Natural killer cell treated with Interleukin-12 subunit alpha and Interleukin-12 subunit beta and Interleukin-15 and Interleukin-18, amount 100 ng/mL, for 72 hours (primary cell): ENCODE data around the gene NFX1. TPM values are rescaled to one million over a fixed set of nuclear protein-coding genes. Genes with fewer than 3 reads are reported as not detected.

ENCODE experiments used
- ATAC-seq, 2 donors: fragments of 150-1000 bp; cut with Tn5 transposase in 1 of 2; sonication (Bioruptor Pico), chemical (Tn5 transposase) in 1 of 2; 2 replicates each; pipeline ENCODE4 v1.10.0; 2021
- DNase-seq: peaks from one replicate; pipeline ENCODE4 v3.0.0; 2022; ENCODE audit warnings: low spot score
- H3K27ac Mint-ChIP-seq, 2 donors: 1 replicate in 1 of 2; 2 replicates in 1 of 2; pipeline ENCODE4 v1.8.0; 2022; ENCODE audit warnings: mixed read lengths in 2 of 2, mild to moderate bottlenecking in 1 of 2, moderate library complexity in 1 of 2
- H3K27me3 Mint-ChIP-seq, 2 donors: 1 replicate in 1 of 2; 2 replicates in 1 of 2; pipeline ENCODE4 v1.8.0; 2022; ENCODE audit warnings: mixed read lengths in 2 of 2
- H3K36me3 Mint-ChIP-seq: one replicate; pipeline ENCODE4 v1.8.0; 2022; ENCODE audit warnings: mixed read lengths
- H3K4me1 Mint-ChIP-seq, 2 donors: 1 replicate in 1 of 2; 2 replicates in 1 of 2; pipeline ENCODE4 v1.8.0; 2022; ENCODE audit warnings: low read depth in 2 of 2, mixed read lengths in 2 of 2, mild to moderate bottlenecking in 1 of 2
- H3K4me3 Mint-ChIP-seq: one replicate; pipeline ENCODE4 v1.8.0; 2022; ENCODE audit warnings: mixed read lengths
- H3K9me3 Mint-ChIP-seq: 2 replicates; pipeline ENCODE4 v1.8.0; 2022; ENCODE audit warnings: mixed read lengths
- total RNA-seq, 2 donors: library from RNA; stranded (reverse); gene quantifications; one replicate each; pipeline ENCODE4 v1.2.3, GENCODE V29; 2022

Gene NFX1
- total RNA-seq, 2 donors from 2014 or later: 41.6 to 57.9 TPM

DNA sequence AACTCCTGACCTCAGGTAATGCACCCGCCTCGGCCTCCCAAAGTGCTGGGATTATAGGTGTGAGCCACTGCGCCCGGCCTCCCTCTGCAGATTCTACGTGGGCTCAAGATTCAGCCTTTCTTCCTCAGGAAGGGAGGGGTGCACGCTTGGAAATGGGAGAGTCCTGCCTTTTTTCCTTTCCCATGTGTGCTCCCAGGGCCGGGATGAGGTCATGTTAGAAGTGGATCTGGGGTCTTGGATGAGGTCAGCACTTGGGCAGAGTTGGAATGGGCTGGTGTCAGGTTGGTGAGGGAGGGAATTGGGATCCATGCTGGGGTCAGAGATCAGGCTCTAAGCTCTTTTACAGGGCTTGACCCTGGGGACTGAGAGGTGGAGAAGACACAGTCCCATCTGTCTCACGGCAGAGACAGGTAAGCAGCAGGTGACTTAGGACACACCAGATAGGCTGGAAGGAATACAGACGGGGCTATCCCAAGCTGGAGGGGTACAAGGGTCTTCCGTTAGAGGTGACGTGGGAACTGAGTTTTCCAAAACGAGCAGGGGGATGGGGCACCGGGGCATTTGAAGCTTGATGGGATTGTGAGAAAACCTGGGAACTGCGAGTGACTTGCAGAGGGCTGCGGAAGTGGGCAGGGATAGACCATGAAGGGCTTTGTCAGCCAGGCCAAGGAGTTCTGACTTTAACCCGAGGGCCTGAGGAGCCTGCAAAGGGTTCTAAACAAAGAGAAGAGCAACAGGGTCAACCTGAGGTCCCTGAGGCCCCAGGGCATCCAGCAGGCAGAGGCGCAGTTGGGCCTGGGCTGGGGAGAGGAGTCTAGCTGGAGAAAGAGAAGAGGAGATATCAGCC, 113.8 kb downstream of the NFX1 start:
- no peak for DNase-seq
- Mint-ChIP-seq H3K4me1 (no peaks in the 10 kb centered on the region), H3K27me3 (no peaks in the 10 kb centered on the region), H3K36me3 (no peaks in the 10 kb centered on the region), H3K9me3 (no peaks in the 10 kb centered on the region), H3K4me3 (no peak overlapping the region), H3K27ac (no peak overlapping the region)
- peak in 1 of 2 donors; percentile 52 for ATAC-seq

DNA sequence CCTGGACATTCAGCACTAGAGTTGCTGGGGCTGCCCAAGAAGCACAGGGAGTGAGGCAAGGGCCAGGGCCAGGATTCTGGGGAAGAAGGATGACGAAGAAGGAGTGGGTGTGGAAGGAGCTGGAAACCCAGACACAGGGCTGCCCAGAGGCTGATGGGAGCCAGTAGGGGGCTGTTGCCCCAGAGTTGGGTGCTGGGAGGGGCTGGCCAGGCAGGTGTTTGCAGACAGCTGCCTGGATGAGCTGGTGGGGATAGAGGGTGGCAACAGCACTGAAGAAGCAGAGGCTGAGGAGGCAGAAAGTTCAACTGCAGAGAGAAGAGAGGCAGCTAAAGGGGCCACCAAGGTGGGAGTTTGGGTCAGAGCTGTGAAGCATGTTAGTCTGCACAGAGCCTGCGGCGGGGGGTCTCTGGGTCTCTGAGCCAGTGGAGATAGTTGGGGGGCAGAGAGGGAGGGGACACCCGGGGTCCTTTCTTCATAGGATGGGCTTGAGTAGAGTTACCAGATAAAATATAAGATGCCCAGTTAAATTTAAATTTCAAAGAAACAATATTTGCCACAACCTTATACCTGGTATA, 114.6 kb downstream of the NFX1 start:
- no peak overlapping the region for H3K4me3 Mint-ChIP-seq
- no peak for DNase-seq
- ATAC-seq: peak in 1 of 2 donors; percentile 13
- H3K9me3 Mint-ChIP-seq: no peaks in the 10 kb centered on the region
- H3K27ac Mint-ChIP-seq: no peak overlapping the region
- H3K36me3 Mint-ChIP-seq: no peaks in the 10 kb centered on the region
- H3K4me1 Mint-ChIP-seq: no peaks in the 10 kb centered on the region
- no peaks in the 10 kb centered on the region for H3K27me3 Mint-ChIP-seq

DNA sequence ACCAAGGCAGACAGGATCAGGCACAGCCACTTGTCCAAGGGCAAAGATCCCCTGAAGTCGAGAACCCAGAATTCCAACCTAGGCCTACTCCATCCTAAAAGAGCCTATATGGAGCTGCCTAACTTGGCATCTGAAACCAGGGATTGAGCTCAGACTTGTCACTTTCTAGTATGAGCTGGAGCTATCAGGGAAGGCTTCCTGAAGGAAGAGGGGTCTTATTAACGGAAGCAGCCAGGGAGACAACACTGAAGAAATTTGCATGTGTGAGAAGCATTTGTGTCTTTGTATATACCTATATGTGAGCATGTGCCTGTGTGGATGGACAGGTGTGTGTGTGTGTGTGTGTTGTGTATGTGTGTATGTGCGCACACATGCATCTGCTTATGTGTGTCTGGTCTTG, 116.7 kb downstream of the NFX1 start:
- Mint-ChIP-seq H3K4me3 (no peak overlapping the region), H3K4me1 (no peaks in the 10 kb centered on the region), H3K27me3 (no peaks in the 10 kb centered on the region), H3K9me3 (no peaks in the 10 kb centered on the region), H3K36me3 (no peaks in the 10 kb centered on the region), H3K27ac (no peak overlapping the region)
- ATAC-seq (no peak), DNase-seq (no peak)

DNA sequence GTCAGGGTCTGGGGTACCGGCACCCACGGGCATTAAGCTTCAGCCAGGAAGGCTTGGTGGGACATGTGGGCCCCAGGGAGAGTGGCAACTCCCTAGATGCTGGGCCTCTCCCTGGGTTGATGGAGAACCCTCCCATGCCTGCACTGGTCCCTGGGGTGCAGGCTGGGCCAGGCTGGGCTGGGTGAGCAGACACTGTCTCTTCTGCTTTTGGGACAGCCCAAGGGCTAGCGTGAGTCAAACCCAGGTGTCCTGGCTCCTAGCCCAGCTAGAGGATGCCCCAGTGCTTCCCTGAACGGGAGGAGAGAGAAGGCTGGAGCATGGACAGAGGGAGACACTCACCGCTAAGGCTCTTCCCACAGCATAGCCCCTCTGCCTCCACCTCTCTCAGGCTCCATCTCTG, 117.8 kb downstream of the NFX1 start:
- Mint-ChIP-seq H3K4me3 (no peak overlapping the region), H3K36me3 (no peaks in the 10 kb centered on the region), H3K27ac (no peak overlapping the region), H3K27me3 (no peaks in the 10 kb centered on the region), H3K4me1 (no peaks in the 10 kb centered on the region), H3K9me3 (no peaks in the 10 kb centered on the region)
- ATAC-seq (peak; percentile 18 to 50), DNase-seq (no peak)

DNA sequence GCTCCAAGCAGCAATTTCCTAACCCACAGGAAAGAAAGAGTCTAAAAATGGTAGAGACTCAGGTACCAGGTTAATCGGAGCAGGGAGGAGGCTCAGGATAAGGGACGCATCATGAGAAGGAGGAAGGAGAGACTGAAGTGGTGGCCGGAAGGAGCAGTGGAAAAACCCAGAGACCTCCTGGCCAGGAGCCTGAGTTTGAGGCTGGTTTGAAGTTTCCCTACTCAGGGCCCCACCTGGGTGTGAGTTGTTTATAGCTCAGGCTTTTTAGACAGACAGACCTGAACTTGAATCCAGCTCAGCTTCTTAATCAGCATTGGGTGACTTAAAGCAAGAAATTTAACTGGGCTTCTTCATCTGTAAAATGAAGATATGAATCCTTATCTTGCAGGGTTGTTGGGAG, 124.0 kb downstream of the NFX1 start:
- Mint-ChIP-seq H3K4me3 (no peak overlapping the region), H3K36me3 (no peaks in the 10 kb centered on the region), H3K9me3 (no peaks in the 10 kb centered on the region), H3K4me1 (peaks cover 6 to 17% of the 10 kb centered on the region in 2 donors), H3K27ac (no peak overlapping the region), H3K27me3 (peaks cover 0 to 3% of the 10 kb centered on the region in 2 donors)
- DNase-seq: no peak
- ATAC-seq: no peak

DNA sequence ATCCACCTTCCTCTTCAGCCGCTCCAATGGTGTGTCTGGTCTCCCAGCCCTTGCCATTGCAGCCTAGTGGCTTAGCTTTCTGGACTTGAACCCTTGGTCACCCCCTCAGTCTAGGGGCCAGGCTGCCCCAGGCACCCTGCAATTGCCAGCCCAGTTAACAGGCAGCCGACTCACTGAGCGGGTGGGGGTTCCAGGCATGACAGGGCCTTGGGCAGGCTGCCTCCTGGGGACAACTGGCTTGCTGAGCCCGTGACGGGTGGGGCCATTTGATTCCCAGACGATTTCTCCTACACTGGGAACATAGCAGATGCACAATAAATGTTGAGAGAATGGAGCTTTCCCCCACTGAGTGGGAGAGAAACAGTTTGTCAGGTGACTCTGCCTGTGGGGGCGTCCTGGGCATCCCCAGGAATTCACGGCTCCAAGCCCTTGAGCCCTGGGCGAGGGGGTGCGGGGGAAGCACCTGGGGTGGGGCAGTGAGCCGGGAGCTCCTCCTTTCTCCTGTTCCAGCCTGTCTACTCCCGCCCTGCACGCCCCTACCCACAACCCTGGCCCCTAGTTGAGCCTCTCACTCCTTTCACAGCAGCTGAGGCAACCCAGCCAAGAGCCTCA, 124.7 kb downstream of the NFX1 start:
- H3K4me1 Mint-ChIP-seq: peaks cover 6 to 17% of the 10 kb centered on the region in 2 donors
- no peak for ATAC-seq
- peaks cover 2 to 3% of the 10 kb centered on the region in 2 donors for H3K27me3 Mint-ChIP-seq
- peak overlapping the region; percentile 20 for H3K4me3 Mint-ChIP-seq
- H3K36me3 Mint-ChIP-seq: no peaks in the 10 kb centered on the region
- H3K9me3 Mint-ChIP-seq: no peaks in the 10 kb centered on the region
- DNase-seq: no peak
- H3K27ac Mint-ChIP-seq: peak overlapping the region in 1 of 2 donors; percentile 2

DNA sequence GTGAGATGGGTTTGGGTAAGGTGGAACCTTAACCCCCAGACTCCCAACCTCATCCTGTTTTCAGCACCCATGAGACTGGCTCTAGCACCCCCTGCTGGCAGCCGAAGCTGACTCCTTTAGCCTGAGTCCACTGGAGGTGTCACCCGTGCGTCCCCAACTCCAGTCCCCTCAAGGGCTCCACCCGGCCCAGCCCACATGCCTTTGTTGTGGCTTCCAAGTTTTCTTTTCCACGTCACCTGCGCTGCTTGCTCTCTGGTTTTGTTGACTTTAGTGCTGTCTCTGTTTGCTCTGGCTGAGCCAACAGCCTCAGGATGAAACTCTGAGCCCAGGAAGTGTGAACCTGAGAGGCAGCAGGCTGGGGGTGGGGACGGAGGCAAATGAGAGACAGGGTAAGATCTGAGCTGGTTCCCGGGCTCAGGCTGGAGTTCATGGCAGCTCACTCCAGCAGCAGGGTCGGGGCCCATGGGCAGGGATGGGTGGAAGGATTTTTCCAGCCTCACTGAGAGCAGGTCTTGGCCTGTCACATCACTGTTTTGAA, 125.3 kb downstream of the NFX1 start:
- Mint-ChIP-seq H3K27ac (peak overlapping the region in 1 of 2 donors; percentile 2), H3K27me3 (peaks cover 3 to 7% of the 10 kb centered on the region in 2 donors), H3K4me3 (peak overlapping the region; percentile 20), H3K4me1 (peaks cover 6 to 17% of the 10 kb centered on the region in 2 donors), H3K36me3 (no peaks in the 10 kb centered on the region), H3K9me3 (no peaks in the 10 kb centered on the region)
- peak; percentile 71 to 78 for ATAC-seq
- DNase-seq: peak; percentile 75

DNA sequence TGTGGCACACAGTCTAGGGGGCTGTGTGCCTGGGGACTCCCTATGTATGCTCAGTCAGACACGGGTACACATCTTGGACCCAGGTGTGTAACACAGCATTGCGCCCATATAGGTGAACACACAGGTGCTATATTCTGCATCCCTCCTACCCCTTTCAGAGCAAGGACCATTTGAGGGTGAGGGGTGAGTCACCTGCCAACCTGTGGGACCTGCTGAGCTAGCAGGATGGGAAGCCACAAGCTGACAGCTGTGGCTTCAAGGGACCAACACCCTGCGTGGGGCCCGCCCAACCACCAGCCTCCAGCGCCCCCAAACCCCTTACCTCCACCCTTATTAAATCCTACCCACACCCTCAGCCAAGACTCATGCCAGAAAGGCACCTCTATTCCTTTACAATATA, 126.7 kb downstream of the NFX1 start:
- Mint-ChIP-seq H3K27ac (no peak overlapping the region), H3K4me3 (no peak overlapping the region), H3K36me3 (no peaks in the 10 kb centered on the region), H3K9me3 (no peaks in the 10 kb centered on the region), H3K27me3 (peaks cover 3 to 7% of the 10 kb centered on the region in 2 donors), H3K4me1 (peaks cover 6 to 17% of the 10 kb centered on the region in 2 donors)
- ATAC-seq: no peak
- no peak for DNase-seq

DNA sequence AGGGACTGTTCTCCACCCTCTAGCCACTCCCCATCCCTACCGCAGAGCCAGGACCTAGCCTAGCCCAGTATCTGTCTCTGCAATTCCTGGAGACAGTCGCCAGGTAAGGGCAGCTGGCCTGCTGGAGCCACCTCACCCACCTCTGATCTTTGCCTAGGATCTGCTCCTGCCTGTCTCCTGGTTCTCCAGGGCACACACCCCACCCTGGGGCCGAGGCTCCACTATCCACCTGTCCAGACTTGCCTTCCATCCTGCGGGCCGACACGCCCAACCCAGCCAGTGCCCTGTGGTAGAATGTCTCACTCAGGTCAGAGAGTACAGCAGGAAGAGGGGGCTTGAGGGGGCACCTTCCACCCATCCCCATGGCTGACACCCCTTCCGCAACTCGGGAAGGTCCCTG, 127.8 kb downstream of the NFX1 start:
- ATAC-seq (no peak), DNase-seq (no peak)
- Mint-ChIP-seq H3K4me3 (no peak overlapping the region), H3K4me1 (peaks cover 6 to 17% of the 10 kb centered on the region in 2 donors), H3K27ac (no peak overlapping the region), H3K36me3 (no peaks in the 10 kb centered on the region), H3K27me3 (peaks cover 3 to 7% of the 10 kb centered on the region in 2 donors), H3K9me3 (no peaks in the 10 kb centered on the region)

DNA sequence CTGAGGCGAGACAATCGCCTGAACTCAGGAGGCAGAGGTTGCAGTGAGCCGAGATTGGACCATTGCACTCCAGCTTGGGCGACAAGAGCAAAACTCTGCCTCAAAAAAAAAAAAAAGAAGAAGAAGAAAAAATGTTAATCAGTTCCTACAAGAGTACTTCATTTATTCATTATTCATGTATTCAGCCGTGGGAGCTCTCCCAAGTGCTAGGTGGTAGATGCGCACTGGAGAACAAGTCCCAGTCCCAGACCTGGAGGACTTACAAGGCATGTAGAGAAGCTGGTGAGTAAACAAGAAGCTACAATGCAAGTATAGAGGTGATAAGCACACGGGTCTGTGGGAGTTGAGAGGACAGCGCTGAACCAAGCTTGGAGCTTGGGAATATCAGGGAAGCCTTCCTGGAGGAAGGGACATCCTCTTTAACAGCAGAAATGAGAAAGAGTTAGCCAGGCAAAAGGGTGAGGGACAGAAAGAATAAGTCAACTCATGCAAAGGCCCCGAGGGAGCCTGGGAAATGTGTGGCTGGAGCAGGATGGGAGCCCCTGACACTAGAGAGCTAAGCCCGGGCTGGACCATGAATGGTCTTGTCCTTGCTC, 129.5 kb downstream of the NFX1 start:
- ATAC-seq (no peak), DNase-seq (no peak)
- Mint-ChIP-seq H3K27me3 (peaks cover 3 to 7% of the 10 kb centered on the region in 2 donors), H3K27ac (peak overlapping the region in 1 of 2 donors; percentile 6), H3K9me3 (no peaks in the 10 kb centered on the region), H3K4me1 (peaks cover 6 to 17% of the 10 kb centered on the region in 2 donors), H3K36me3 (no peaks in the 10 kb centered on the region), H3K4me3 (no peak overlapping the region)

Other genes with a start within 250 kb of the NFX1 start
- 10 to 100 TPM; 22.5 to 22.7 TPM for gene SMU1, start 213.8 kb upstream of the NFX1 start, total RNA-seq
- 10 to 100 TPM; 51.4 to 90.6 TPM for gene B4GALT1, start 123.2 kb upstream of the NFX1 start, total RNA-seq
- not detected for gene SPINK4, start 50.3 kb upstream of the NFX1 start, total RNA-seq
- gene BAG1, start 25.8 kb upstream of the NFX1 start, total RNA-seq: 100 to 1,000 TPM in 1 of 2 donors, 10 to 100 TPM in 1; 46.1 to 115 TPM
- gene CHMP5, start 25.5 kb upstream of the NFX1 start, total RNA-seq: 10 to 100 TPM; 40.8 to 63.2 TPM
- gene AQP7, start 112.1 kb downstream of the NFX1 start, total RNA-seq: not detected
- 1 to 10 TPM; 1.4 to 1.9 TPM for gene AQP3, start 157.1 kb downstream of the NFX1 start, total RNA-seq
- gene NOL6, start 183.4 kb downstream of the NFX1 start, total RNA-seq: 100 to 1,000 TPM in 1 of 2 donors, 10 to 100 TPM in 1; 48.3 to 104 TPM
- gene ANKRD18B, start 233.7 kb downstream of the NFX1 start, total RNA-seq: 1 to 10 TPM in 1 of 2 donors, not detected in 1; 3.9 TPM